Breast epithelium (tissue), 4 donors: ENCODE measurements around the gene TMEM209. TPM values are rescaled to one million over a fixed set of nuclear protein-coding genes. Genes with fewer than 3 reads are reported as not detected.
"Not testable (repeated sequence)": the region's sequence is repeated elsewhere in the genome, so short reads cannot be mapped to it uniquely, and the experiment has no call there.

Experiments
- DNase-seq, 2 donors: peaks; one replicate each; pipeline ENCODE4 v3.0.0-alpha.2; 2019; ENCODE audit warnings: low spot score in 2 of 2
- H3K27ac ChIP-seq, 2 donors: fragments of 200-600 bp; sonication (generic) in 1 of 2; one replicate each; pipeline ENCODE4 v1.5.1; 2016 to 2019; ENCODE audit warnings: mild to moderate bottlenecking in 1 of 2
- H3K27me3 ChIP-seq, 2 donors: fragments of 200-600 bp; sonication (generic) in 1 of 2; one replicate each; pipeline versions ENCODE4 v1.5.1 to v1.6.0; 2017 to 2019; ENCODE audit warnings: control low read depth in 1 of 2, mild to moderate bottlenecking in 1 of 2
- H3K36me3 ChIP-seq: fragments of 200-600 bp; one replicate; pipeline ENCODE4 v1.5.1; 2019
- H3K4me1 ChIP-seq, 2 donors: fragments of 200-600 bp; sonication (generic); one replicate each; pipeline ENCODE4 v1.5.1; 2016 to 2019; ENCODE audit warnings: control low read depth in 1 of 2
- H3K4me3 ChIP-seq, 3 donors: fragments of 200-600 bp; sonication (generic); 1 replicate in 2 of 3; 2 replicates in 1 of 3; pipeline ENCODE4 v1.5.1; 2016 to 2019; ENCODE audit warnings: mild to moderate bottlenecking in 3 of 3, moderate library complexity in 2 of 3
- H3K9me3 ChIP-seq, 2 donors: fragments of 200-600 bp; sonication (generic) in 1 of 2; one replicate each; pipeline ENCODE4 v1.5.1; 2016 to 2019; ENCODE audit warnings: control low read depth in 1 of 2
- CTCF ChIP-seq, 3 donors: fragments of 450-650 bp; IDR thresholded peaks; one replicate each; pipeline ENCODE4 v1.5.1; 2016 to 2017; ENCODE audit warnings: antibody characterized with exemption in 3 of 3, mild to moderate bottlenecking in 3 of 3, moderate library complexity in 3 of 3
- POLR2A ChIP-seq: fragments of 450-650 bp; IDR thresholded peaks from one replicate; pipeline ENCODE4 v1.6.1; 2016; ENCODE audit warnings: antibody characterized with exemption, mild to moderate bottlenecking, moderate library complexity
- POLR2AphosphoS5 ChIP-seq, 3 donors: sonication (generic); formaldehyde crosslinking; IDR thresholded peaks; one replicate each; pipeline ENCODE4 v1.6.1; 2017; ENCODE audit warnings: antibody characterized with exemption in 3 of 3
- intact Hi-C: fragments of 100-400 bp; cut with DNase I; formaldehyde crosslinking; loops from one replicate; pipeline ENCODE4 v1.15.1; 2023; ENCODE audit warnings: low total_unique reads
- total RNA-seq, 3 donors: library from RNA; depleted of rRNA; stranded (reverse); fragments of >200 nt; gene quantifications; one replicate each; pipeline ENCODE4 v1.1.0, GENCODE V29; 2016

Gene TMEM209
- total RNA-seq, 3 donors from 2014 or later = 9.0 to 15.7 (median 13.8) TPM

- no peak for TF ChIP-seq CTCF (IDR thresholded peaks at IDR 0.05)
- TF ChIP-seq POLR2AphosphoS5 (IDR thresholded peaks at IDR 0.05) = no peak
- TF ChIP-seq POLR2A = no peak
- DNase-seq = no peak
- intact Hi-C loops = no loop called here
Observed at GRCh38 chr7:130240240-130240639, 35.0 kb upstream of the TMEM209 start.

GRCh38 chr7:130236361-130236760, 31.2 kb upstream of the TMEM209 start:
- DNase-seq, H3K9me3 ChIP-seq, H3K36me3 ChIP-seq, H3K27me3 ChIP-seq, H3K4me1 ChIP-seq, intact Hi-C loops, H3K27ac ChIP-seq, H3K4me3 ChIP-seq: not testable (repeated sequence)

More at GRCh38 chr7:130240240-130240639, 35.0 kb upstream of the TMEM209 start:
- Histone ChIP-seq H3K27me3 (no peaks in the 10 kb centered on the region), H3K4me3 (no peak overlapping the region), H3K4me1 (no peaks in the 10 kb centered on the region), H3K27ac (no peak overlapping the region), H3K9me3 (no peaks in the 10 kb centered on the region), H3K36me3 (no peaks in the 10 kb centered on the region)

- Histone ChIP-seq H3K9me3 (no peaks in the 10 kb centered on the region), H3K27ac (no peak overlapping the region), H3K4me3 (no peak overlapping the region), H3K27me3 (no peaks in the 10 kb centered on the region), H3K36me3 (no peaks in the 10 kb centered on the region), H3K4me1 (no peaks in the 10 kb centered on the region)
- intact Hi-C loops = no loop called here
- TF ChIP-seq POLR2AphosphoS5 (IDR thresholded peaks at IDR 0.05) (no peak), CTCF (IDR thresholded peaks at IDR 0.05) (no peak), POLR2A (no peak)
- no peak for DNase-seq
Observed at GRCh38 chr7:130234078-130234477, 28.9 kb upstream of the TMEM209 start.

GRCh38 chr7:130232209-130232608, 27.0 kb upstream of the TMEM209 start:
- no peak for DNase-seq
- no peak overlapping the region for H3K27ac ChIP-seq
- no peaks in the 10 kb centered on the region for H3K36me3 ChIP-seq
- no peak overlapping the region for H3K4me3 ChIP-seq
- no peaks in the 10 kb centered on the region for H3K4me1 ChIP-seq
- TF ChIP-seq POLR2AphosphoS5 (IDR thresholded peaks at IDR 0.05) (no peak), CTCF (IDR thresholded peaks at IDR 0.05) (no peak), POLR2A (no peak)
- no peaks in the 10 kb centered on the region for H3K27me3 ChIP-seq
- intact Hi-C loops = no loop called here
- no peaks in the 10 kb centered on the region for H3K9me3 ChIP-seq

- no peak overlapping the region for H3K27ac ChIP-seq
- intact Hi-C loops = no loop called here
Observed at GRCh38 chr7:130231792-130232191, 26.6 kb upstream of the TMEM209 start.

GRCh38 chr7:130229981-130230380, 24.8 kb upstream of the TMEM209 start:
- DNase-seq, H3K27ac ChIP-seq, H3K9me3 ChIP-seq, H3K4me3 ChIP-seq, H3K27me3 ChIP-seq, intact Hi-C loops, H3K36me3 ChIP-seq, H3K4me1 ChIP-seq: not testable (repeated sequence)

More at GRCh38 chr7:130231792-130232191, 26.6 kb upstream of the TMEM209 start:
- H3K9me3 ChIP-seq = no peaks in the 10 kb centered on the region
- no peak for DNase-seq
- no peak overlapping the region for H3K4me3 ChIP-seq
- H3K27me3 ChIP-seq = no peaks in the 10 kb centered on the region
- TF ChIP-seq CTCF (IDR thresholded peaks at IDR 0.05) (no peak), POLR2AphosphoS5 (IDR thresholded peaks at IDR 0.05) (no peak), POLR2A (no peak)
- H3K4me1 ChIP-seq = no peaks in the 10 kb centered on the region
- no peaks in the 10 kb centered on the region for H3K36me3 ChIP-seq
